IPS DF 19.7 (cell line): ENCODE data around the gene CDK14.
A peak's percentile ranks its signal among the peaks of the same experiment; 100 is the strongest.
"Not testable (repeated sequence)": the region's sequence is repeated elsewhere in the genome, so short reads cannot be mapped to it uniquely, and the experiment has no call there.

Experiments used
- DNase-seq: peaks from one replicate; pipeline ENCODE4 v3.0.0-alpha.2; 2013; ENCODE audit warnings: low read depth, low spot score

Gene CDK14

DNA sequence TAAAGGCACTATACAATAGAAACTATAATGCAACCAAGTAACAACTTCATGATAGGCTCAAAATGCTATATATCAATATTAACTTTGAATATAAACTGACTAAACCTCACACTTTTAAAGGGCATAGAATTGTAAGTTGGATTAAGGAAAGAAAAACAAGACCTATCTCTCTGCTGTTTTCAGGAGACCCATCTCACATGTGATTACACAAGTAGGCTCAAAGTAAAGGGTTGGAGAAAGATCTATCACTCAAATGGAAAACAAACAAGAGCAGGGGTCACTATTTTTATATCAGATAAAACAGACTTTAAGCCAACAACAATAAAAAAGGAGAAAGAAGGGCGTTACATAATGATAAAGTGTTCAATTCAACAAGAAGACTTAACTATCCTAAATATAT lies 155.5 kb downstream of the CDK14 start:
- DNase-seq = no peak

DNA sequence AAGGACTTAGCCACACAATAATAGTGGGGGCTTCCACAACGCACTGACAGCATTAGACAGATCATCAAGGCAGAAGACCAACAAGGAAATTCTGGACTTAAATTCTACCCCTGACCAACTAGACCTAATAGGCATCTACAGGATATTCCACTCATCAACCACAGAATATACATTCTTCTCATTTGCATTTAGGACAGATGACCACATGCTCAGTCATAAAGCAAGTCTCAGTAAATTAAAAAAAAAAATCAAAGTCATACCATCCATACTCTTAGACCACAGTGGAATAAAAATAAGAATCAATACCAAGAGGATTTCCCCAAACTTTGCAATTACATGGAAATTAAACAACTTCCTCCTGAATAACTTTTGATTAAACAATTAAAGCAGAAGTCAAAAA lies 155.9 kb downstream of the CDK14 start:
- DNase-seq = no peak

DNA sequence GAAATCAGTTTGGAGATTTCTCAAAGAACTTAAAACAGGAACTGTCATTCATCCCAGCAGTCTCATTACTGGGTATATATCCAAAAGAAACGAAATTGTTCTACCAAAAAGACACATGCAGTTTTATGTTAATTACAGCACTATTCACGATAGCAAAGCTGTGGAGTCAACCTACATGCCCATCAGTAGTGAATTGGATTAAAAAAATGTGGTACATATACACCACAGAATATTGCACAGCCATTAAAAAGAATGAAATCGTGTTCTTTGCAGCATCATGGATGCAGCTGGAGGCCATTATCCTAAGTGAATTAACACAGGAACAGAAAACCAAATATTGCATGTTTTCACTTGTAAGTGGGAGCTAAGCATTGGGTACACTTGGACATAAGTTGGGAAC lies 158.9 kb downstream of the CDK14 start:
- no peak for DNase-seq

DNA sequence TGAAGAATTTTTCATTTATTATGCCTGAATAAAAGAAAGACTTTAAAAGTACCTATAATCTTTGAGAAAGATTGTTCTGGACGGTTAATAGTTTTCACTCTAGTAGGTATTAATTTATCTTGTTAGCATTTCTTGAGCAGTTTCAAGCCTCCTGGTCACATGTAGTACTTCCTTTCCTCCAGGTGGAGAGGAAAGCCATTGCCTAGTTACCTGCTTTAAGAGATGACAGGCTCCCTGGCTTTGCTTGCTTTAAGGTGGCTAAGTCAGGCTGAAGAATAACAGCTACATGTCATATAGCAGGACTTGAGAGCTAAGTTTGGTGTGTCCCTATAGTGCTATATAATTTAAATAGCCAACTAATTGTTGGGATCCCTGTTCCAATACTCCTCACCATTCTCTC lies 160.2 kb downstream of the CDK14 start:
- DNase-seq = no peak

DNA sequence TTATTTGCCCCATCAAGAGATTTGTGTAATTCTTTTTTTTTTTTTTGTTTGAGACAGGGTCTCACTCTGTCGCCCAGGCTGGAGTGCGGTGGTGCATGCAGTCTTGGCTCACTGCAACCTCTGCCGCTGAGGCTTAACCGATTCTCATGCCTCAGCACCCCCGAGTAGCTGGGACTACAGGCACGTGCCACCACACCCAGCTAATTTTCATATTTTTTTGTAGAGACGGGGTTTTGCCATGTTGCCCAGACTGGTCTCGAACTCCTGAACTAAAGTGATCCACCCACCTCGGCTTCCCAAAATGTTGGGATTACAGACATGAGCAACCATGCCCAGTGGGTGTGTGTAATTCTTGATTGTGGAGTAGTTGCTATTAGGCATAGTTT lies 161.4 kb downstream of the CDK14 start:
- DNase-seq = not testable (repeated sequence)

DNA sequence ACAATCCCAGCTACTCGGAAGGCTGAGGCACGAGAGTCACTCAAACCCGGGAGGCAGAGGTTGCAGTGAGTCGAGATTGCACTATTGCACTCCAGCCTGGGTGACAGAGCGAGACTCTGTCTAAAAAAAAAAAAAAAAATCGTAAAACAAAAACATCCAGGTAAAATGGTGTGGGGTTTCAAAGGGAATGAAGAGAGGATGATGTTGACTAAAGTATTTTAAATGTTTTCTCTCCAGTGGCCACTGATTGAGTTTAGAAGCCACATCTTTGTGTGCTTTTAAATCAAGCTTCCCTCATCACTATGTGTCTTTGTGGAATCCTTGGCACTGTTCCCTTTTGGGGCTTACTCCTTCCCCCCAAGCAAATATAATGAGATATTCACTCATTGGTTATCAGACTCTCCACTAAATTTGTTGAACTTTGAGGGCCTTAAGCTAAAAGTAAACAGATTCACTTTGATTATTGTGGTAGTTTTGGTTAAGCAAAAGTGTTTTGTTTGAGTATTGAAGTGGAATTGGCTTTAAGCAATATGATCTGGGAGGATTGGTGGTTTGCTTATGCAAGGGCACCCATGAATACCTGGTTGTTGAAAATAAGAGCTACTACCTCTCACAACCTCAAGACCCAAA lies 162.9 kb downstream of the CDK14 start:
- DNase-seq = no peak

DNA sequence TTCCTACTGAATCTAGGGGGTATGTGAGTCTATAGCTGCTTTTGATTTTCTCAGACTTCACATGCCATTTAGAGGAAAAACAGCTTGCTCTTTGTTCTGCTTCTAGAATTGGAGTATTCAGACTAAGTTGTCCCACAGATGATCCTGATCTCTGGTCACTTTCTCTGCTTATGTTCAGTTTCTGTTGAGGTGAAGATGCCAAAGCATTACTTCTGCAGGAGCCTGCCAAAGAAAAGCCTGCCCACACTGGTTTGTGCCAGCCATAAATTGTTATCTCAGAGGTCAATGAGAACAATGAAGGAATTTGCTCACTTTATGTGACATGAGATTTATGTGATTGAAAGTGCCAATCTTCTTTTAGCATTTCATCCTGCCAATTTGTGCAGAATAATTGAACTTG lies 163.6 kb downstream of the CDK14 start:
- DNase-seq = no peak

DNA sequence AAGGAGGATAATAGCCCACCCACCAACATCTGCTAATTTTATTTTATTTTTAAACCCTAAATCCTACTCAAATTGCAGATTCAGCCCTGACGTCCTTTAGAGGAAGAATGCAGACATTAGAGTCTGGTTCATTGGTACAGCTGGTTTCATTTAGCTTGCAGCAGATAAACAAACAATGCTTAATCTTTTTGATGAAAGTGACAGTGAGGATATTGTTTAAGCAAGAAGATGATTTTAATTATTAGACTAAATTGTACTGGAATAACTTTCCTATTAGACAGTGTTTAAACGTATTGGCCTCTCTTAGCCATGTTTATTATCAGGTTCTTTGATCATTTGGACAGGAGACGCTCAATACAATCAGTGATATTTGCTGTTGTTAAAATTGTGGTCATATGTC lies 164.8 kb downstream of the CDK14 start:
- no peak for DNase-seq

DNA sequence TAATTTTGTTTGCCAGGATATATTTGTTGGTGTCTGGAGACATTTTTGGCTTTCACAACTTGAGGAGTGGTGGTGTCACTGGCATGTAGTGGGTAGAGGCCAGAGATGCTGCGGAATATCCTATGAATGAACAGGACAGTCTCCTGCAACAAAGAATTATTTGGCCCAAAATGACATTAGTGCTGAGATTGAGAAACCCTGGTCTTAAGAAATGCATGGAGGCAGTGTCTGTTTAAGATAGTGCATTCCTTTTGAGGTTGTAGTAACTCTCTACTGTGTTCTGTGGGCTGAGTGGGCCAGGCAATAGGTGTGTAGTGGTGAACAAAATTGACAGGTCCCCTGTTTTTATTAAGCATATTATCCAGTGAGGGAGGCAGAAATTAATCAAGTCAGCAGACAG lies 165.5 kb downstream of the CDK14 start:
- DNase-seq = no peak

DNA sequence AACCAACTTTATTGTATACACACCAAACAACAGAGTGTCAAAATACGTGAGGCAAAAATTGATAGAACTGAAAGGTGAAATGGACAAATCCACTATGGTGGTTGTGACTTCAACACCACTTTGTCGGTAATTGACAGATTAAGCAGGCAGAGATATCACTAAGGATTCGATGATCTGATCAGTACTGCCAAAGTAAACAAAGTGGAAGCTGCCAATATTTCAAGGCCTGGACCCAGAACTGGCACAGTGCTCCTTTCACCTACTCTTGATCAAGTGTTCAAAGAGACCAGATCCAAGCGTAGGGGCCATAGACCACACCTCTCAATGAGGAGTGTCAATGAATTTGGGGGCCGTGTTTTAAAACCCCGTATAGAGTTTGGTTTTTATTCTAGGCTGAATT lies 167.0 kb downstream of the CDK14 start:
- DNase-seq = no peak

DNA sequence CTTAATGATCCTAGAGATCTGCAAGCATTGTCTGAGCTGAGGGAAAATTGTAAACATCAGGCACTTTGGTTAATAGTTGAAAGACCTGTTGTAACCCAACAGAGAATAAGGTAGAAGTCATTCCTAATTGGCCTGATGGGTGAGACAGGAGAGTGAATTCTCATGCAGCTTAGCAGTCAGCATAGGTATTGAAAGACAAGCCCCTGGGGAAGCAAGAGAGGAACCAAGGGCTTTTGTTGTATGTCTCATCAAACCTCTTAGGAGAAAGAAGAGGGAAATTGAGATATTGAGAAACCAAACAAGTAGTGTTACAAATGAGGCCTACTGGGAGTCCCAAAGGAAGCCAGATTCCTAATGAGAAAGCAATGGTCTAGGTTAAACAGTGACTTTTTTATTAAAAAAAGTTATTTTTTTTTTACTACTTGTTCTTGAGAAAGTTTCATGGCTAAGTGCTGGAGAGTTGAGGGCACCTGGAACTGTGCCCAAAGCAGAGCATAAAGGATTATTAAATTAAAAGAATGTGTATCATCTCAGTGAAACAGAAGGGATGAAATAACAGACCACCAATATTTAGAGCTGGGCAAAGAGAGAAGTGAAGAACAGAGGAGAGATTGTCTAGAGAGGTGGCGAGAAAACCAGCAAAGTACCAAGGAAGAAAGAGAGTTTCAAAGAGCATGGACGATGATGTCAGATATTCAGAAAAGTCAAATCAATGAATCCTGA lies 168.9 kb downstream of the CDK14 start:
- DNase-seq = peak; percentile 40

DNA sequence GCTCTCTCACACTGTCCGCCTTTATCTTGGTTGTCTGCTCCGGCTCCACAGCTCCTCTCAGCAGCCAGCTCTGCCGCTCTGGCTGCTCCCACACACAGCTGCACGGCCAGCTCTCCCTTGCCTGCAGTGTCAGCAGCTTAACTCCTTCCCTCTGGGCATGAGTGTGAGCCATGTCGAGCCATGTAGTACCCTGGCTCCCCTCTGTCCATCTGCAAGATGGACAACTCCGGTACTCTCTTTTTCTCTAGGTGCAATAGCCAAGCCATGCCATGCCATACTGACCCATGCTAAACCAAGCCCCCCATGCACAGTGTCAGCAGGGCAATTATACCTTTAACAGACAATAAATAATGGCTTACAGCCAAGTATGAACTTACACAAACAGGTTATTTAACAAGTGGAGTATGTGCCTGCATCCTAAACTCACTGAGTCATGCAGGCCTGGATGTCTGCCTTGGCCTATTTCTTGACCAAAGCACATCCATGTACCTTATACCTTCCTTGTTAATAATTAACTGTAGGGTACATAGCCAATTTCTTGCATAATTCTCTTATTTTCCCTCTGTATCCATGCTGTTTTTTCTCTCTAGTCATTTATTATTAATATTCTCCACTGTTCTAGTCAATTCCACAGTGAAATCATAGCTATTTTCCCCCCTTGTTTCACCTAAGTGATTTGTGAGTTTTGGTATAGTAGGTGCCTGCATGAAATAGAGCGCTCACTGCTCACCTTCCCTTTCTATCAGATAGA lies 170.9 kb downstream of the CDK14 start:
- DNase-seq = no peak

DNA sequence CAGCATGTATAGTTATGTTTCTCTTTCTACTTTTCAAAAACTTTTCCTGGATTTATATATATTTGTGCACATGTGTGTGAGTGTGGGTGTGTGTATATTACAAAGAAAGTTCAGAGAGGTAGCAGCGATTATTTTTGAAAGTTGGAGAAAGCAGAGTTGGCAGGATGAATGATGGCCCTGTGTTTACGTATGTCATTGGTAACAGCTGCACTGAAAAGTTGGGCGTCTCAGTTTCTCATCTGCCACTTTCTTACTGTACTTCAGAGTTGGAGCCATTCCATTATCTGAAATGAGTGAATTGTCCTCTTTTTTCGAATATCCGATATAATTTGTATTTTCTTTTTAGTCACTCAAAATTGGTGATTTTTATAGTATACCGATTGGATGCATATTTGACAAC lies 172.2 kb downstream of the CDK14 start:
- DNase-seq = no peak

DNA sequence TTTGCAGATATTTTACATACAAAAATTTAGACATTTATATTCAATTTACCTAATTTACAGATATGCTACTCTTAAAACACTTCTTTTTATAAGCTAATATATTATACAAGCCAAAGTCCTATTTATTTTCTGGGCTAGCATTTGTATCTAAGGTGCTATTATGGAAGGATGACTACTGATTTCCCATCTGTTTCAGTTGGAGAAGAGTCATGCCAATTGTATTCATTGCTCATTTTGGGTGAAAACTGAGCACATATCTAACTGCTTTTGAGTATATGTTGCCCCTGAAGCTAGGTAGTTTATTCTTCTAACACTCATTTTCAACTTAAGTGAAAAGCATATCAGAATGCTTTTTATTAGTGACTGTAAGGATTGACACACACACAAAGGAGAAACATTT lies 172.9 kb downstream of the CDK14 start:
- no peak for DNase-seq

DNA sequence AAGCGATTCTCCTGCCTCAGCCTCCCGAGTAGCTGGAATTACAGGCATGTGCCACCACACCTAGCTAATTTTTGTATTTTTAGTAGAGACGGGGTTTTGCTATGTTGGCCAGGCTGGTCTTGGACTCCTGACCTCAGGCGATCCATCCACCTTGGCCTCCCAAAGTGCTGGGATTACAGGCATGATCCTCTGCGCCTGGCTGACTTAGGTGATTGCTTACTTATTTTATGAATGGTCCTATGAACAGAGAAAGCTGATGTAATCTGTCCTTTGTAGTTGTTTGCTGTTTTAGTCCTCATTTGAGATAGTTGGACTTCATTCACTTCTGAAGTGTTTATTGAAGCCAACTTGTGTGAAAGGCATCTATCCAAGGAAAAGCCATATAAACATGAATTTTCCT lies 173.4 kb downstream of the CDK14 start:
- DNase-seq = not testable (repeated sequence)

DNA sequence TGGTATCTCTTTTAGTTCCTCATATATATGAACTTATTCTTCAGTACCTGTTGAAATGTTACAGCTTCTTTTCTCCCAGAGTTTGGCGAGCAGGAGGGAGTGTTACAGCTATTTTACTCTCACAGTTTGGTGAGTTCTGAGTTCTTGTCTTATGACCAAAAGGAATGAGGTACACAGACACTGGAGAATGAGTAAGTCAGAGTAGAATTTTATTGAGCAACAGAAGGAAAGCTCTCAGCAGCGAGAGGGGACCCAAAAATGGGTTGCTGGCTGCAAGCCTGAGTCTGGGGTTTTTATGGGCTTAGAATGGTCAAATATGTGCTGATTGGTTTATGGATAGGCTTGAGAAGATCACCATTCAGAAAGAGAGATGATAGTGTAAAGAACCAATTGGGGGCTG lies 175.2 kb downstream of the CDK14 start:
- DNase-seq = no peak

DNA sequence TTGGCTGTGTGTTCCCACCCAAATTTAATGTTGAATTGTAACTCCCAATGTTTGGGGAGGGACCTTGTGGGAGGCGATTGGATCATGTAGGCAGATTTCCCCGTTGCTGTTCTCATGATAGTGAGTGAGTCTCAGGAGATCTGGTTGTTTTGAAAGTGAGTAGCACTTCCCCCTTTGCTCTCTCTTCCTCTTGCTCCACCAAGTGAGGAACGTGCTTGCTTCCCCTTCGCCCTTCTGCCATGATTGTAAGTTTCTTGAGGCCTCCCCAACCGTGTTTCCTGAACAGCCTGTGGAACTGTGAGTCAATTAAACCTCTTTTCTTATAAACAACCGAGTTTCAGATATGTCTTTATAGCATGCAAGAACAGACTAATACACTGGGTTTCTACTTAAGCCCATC lies 176.3 kb downstream of the CDK14 start:
- no peak for DNase-seq

DNA sequence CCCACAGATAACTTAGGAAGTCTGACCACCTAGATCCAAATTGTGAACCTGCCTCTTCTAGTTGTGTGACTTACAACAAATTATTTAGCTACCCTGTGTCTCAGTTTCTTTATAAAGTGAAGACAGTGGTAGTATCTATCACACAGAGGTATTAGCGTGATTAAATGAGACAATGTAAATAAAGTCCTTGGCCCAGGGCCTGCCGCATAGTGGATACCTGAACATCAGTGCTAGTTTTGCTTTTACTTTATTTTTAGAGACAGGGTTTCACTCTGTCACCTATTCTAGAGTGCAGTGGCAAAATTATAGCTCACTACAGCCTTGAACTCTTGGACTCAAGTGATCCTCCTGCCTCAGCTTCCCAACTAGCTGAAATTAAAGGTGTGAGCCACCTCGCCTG lies 177.1 kb downstream of the CDK14 start:
- DNase-seq = no peak

DNA sequence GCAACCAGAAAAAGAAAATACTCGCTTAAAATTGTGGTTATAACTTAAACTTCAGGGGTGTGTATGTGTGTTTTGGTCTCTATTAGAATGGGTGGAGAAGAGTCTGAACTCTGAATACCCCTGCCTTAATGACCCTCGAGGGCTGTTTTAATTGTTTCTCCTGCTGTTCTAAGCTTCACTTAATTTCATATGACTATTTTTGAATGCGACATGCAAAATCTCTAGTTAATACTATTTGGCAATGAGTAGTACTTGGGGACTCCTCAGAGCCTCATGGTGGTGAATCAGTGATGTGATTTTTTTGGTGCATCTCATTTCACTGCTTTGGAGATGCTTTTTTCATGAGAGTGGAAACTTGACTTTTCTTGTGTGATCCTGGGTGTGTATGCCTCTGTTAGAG lies 178.6 kb downstream of the CDK14 start:
- no peak for DNase-seq

DNA sequence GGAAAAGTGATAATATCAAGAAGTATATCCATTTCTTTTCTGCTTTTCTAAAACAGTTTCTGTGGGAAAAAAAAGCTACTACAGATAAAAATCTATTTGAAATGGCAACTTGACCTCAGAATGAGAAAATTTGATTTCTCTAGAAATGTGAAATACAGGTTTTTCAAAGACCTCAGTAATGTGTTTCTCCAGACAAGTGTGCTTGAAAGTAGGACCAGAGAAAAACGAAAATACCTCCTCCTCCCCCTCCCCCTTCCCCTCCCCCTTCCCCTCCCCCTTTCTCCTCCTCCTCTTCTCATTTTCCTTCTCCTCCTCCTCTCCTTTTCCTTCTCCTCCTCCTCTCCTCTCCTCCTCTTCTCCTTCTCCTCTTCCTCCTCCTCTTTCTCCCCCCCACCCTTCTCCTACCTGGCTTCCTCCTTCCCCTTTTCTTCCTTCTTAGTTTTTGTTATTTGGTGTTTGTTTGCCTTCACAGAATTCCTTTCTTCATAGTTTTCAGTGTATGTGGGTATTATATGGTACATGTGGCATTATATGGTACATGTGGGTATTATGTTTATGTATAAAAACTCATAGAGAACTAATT lies 179.4 kb downstream of the CDK14 start:
- DNase-seq = no peak

DNA sequence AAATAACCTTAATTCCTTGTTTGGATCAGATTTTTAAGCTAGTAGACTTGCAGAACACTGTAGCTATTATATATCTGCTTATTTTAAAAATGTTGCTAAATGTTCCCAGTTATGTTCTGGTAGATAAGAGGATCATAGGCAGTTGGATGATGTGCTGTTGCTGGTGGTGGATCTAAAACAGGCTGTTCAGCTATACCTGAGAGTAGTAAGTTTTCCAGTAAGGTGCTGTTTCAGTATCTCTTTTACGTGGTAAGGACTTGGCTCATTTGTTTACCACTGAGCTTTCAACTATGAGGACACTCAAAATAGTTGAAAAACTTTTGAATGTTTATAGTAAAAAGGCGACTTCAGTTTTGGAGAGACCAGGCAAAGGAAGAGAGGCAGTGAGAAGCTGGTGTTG lies 180.9 kb downstream of the CDK14 start:
- DNase-seq = no peak

DNA sequence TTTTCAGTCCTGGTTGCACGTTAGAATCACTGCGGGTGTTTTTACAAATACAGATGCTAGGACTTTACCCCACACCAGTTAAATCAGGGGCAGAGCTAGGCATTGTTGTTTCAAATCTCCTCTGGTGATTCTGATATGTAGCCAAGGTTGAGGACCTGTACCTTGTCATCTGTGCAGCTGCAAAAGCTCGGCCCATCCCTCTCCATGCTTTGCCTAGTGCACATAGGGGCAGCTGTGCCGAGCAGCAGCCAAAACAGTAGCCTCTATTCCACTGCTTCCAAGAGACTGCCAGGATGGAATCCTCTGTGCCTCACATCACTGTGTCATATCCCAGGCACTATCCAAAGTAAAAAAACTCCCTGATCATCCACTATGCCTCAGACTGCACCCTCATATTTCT lies 181.3 kb downstream of the CDK14 start:
- no peak for DNase-seq

DNA sequence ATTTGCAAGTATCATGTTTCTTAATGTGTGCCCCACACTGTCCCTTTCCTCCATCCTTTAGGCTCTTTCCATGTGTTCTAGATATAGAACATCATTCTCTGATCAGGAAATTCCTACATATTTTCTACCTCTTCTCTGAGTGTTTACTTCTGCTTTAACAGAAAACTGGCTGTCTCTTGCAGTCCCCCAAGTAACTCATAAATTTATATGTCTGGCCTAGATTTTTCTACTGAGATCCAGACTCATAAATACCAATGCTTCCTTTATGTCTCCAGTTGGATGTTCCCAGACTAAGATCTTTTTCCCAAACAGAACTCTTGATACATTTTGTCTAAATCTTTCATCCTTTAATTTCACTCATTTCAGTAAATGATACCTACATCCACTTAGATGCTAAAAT lies 181.8 kb downstream of the CDK14 start:
- no peak for DNase-seq
